GM12878 (cell line): ENCODE data around the gene SERPINB6. TPM values are rescaled to one million over a fixed set of nuclear protein-coding genes. Genes with fewer than 3 reads are reported as not detected.

Experiments
- ATAC-seq: fragments of 200-7000 bp; cut with Tn5 transposase; 3 replicates; pipeline ENCODE4 v1.9.1; 2020; ENCODE audit warnings: mild to moderate bottlenecking, moderate library complexity
- BruUV-seq: library from RNA; stranded (reverse); fragments of 400-500 nt; replicated peaks from 2 replicates; lab custom pipeline; 2021; lab: Mats Ljungman, UMichigan
- CTCF ChIA-PET: fragments of 300-600 bp; sonication (Branson Sonifier 250); formaldehyde crosslinking; extraction: SDS; loops from one replicate; lab custom pipeline; 2021; ENCODE audit warnings: inconsistent platforms; lab: Yijun Ruan, JAX
- POLR2A ChIA-PET: fragments of 350-600 bp; formaldehyde crosslinking; extraction: SDS; loops from one replicate; lab custom pipeline; 2021; ENCODE audit warnings: inconsistent platforms; lab: Charles Lee
- RAD21 ChIA-PET: fragments of 300-600 bp; sonication (Branson Sonifier 250); formaldehyde crosslinking; loops from one replicate; lab custom pipeline; 2023; ENCODE audit warnings: antibody characterized with exemption; ENCODE audit not compliant: unreplicated experiment; lab: Charles Lee
- SMC1A ChIA-PET: fragments of 300-600 bp; sonication (Branson Sonifier 250); formaldehyde crosslinking; loops from one replicate; lab custom pipeline; 2023; ENCODE audit not compliant: unreplicated experiment, uncharacterized antibody; lab: Charles Lee
- DNase-seq: peaks from one replicate; pipeline ENCODE4 v3.0.0-alpha.2; 2011; ENCODE audit warnings: low read depth, low spot score
- FAIRE-seq: peaks from 3 replicates; lab custom pipeline; 2011; peaks lifted over from hg19 to GRCh38; lab: Jason Lieb, UNC
- H2AFZ ChIP-seq: 2 replicates; pipeline ENCODE4 v1.6.0; 2011; ENCODE audit warnings: low read depth, low read length, control low read depth; ENCODE audit not compliant: control insufficient read depth
- H3K27ac ChIP-seq: 2 replicates; pipeline ENCODE4 v1.5.1; 2011; ENCODE audit warnings: control low read depth; ENCODE audit not compliant: control insufficient read depth, insufficient read depth
- H3K27me3 ChIP-seq, 2 experiments: replicated peaks in 1 of 2; 2 replicates each; pipeline versions ENCODE4 v1.6.0 to v1.6.1; 2011; ENCODE audit warnings: low read length in 1 of 2; ENCODE audit not compliant: control insufficient read depth in 2 of 2, insufficient read depth in 2 of 2
- H3K36me3 ChIP-seq, 2 experiments: 2 replicates each; pipeline ENCODE4 v1.5.1; 2011; ENCODE audit warnings: low read length in 1 of 2; ENCODE audit not compliant: control insufficient read depth in 2 of 2, insufficient read depth in 2 of 2
- H3K4me1 ChIP-seq: 2 replicates; pipeline ENCODE4 v1.6.1; 2011; ENCODE audit warnings: mild to moderate bottlenecking, low read length, moderate library complexity, mixed read lengths; ENCODE audit not compliant: control insufficient read depth, insufficient read depth
- H3K4me2 ChIP-seq: 2 replicates; pipeline ENCODE4 v1.6.0; 2011; ENCODE audit warnings: control low read depth; ENCODE audit not compliant: control insufficient read depth, insufficient read depth
- H3K4me3 ChIP-seq: fragments of 200-600 bp; sonication (generic); 2 replicates; pipeline ENCODE4 v1.5.1; 2016
- H3K79me2 ChIP-seq: 2 replicates; pipeline ENCODE4 v1.6.0; 2011; ENCODE audit warnings: low read length; ENCODE audit not compliant: control insufficient read depth, insufficient read depth
- H3K9ac ChIP-seq: 2 replicates; pipeline ENCODE4 v1.8.0; 2011; ENCODE audit warnings: low read length, control low read depth, mixed read lengths; ENCODE audit not compliant: control insufficient read depth, insufficient read depth
- H3K9me3 ChIP-seq: replicated peaks from 3 replicates; pipeline ENCODE4 v1.5.1; 2011; ENCODE audit warnings: mild to moderate bottlenecking, low read length; ENCODE audit not compliant: control insufficient read depth, insufficient read depth
- H4K20me1 ChIP-seq: 2 replicates; pipeline ENCODE4 v1.6.0; 2011; ENCODE audit not compliant: control insufficient read depth, insufficient read depth
- CHD1 ChIP-seq: IDR thresholded peaks from 2 replicates; pipeline ENCODE4 v1.6.1; 2012; ENCODE audit warnings: low read depth, low read length, improper control_type of control experiment
- FOS ChIP-seq: IDR thresholded peaks from 3 replicates; pipeline ENCODE4 v1.6.1; 2011; ENCODE audit warnings: borderline replicate concordance; ENCODE audit not compliant: insufficient read length; ENCODE audit errors: extremely low read depth
- MEF2A ChIP-seq: IDR thresholded peaks from 2 replicates; pipeline ENCODE4 v1.6.1; 2011; ENCODE audit warnings: low read depth, mild to moderate bottlenecking, low read length, moderate library complexity; ENCODE audit not compliant: insufficient read depth
- NR2C1 ChIP-seq: fragments of 450-650 bp; IDR thresholded peaks from 2 replicates; pipeline ENCODE4 v1.6.1; 2017; ENCODE audit warnings: antibody characterized with exemption, mild to moderate bottlenecking, moderate library complexity
- POLR2AphosphoS2 ChIP-seq: IDR thresholded peaks from 2 replicates; pipeline ENCODE4 v1.6.1; 2011; ENCODE audit warnings: low read depth, mild to moderate bottlenecking, low read length, improper control_type of control experiment, moderate library complexity
- RB1 ChIP-seq: fragments of 450-650 bp; formaldehyde crosslinking; IDR thresholded peaks from 2 replicates; pipeline ENCODE4 v1.6.1; 2017; ENCODE audit warnings: mild to moderate bottlenecking, borderline replicate concordance
- SRF ChIP-seq, 2 experiments: IDR thresholded peaks; 2 replicates each; pipeline ENCODE4 v1.6.1; 2011; ENCODE audit warnings: low read depth in 2 of 2, low read length in 2 of 2, mild to moderate bottlenecking in 1 of 2, moderate library complexity in 1 of 2
- SUPT20H ChIP-seq: IDR thresholded peaks from 2 replicates; pipeline ENCODE4 v1.6.1; 2011; ENCODE audit warnings: low read depth, mild to moderate bottlenecking, low read length, moderate library complexity, borderline replicate concordance; ENCODE audit not compliant: control insufficient read depth
- ZBED1 ChIP-seq: IDR thresholded peaks from 2 replicates; pipeline ENCODE4 v1.6.1; 2016; ENCODE audit warnings: borderline replicate concordance
- WGBS: methylation state at CpG from one replicate; pipeline ENCODE4 v1.1.6; 2016; ENCODE audit warnings: low lambda C conversion rate; ENCODE audit not compliant: insufficient replicate concordance, insufficient coverage; ENCODE audit errors: missing lambda C conversion rate; 5-methylcytosine and 5-hydroxymethylcytosine counted together
- in situ Hi-C: fragments of 300-500 bp; cut with MboI; formaldehyde crosslinking; loops from 9 replicates; pipeline ENCODE4 v1.14.3; 2018; ENCODE audit warnings: mixed read lengths
- intact Hi-C: fragments of 100-400 bp; cut with micrococcal nuclease; formaldehyde crosslinking; loops from one replicate; pipeline ENCODE4 v1.14.2; 2022; ENCODE audit not compliant: unreplicated experiment
- polyA plus RNA-seq, 11 experiments: library from polyadenylated mRNA; depleted of rRNA in 4 of 11; unstranded in 6 of 11; stranded (reverse) in 5 of 11; fragments of >200 nt; fragmentation: Nextera tagmentation in 4 of 11; fragmentation: Illumina TruSeq in 1 of 11; extraction: Ambion mirVana in 4 of 11; extraction: Trizol in 1 of 11; gene quantifications; 1 replicate in 1 of 11; 2 replicates in 10 of 11; pipeline versions ENCODE4 v1.2.1 to v1.2.3, GENCODE V29; 2011 to 2016; ENCODE audit warnings: inconsistent platforms in 2 of 11, missing spikeins in 2 of 11, low read depth in 1 of 11
- total RNA-seq, 4 experiments: library from RNA; depleted of rRNA in 3 of 4; stranded (reverse); fragments of >200 nt in 3 of 4; fragmentation: Illumina TruSeq in 1 of 4; extraction: Trizol in 1 of 4; gene quantifications; 2 replicates each; pipeline versions ENCODE4 v1.2.1 to v1.2.3, GENCODE V29; 2013 to 2021
- TF ChIP-seq, protein P1 (sequence below): IDR thresholded peaks from 2 replicates; pipeline ENCODE4 v1.6.1; 2012; ENCODE audit warnings: improper control_type of control experiment, low read depth, low read length; ENCODE audit not compliant: insufficient replicate concordance
- TF ChIP-seq, protein P2 (sequence below): fragments of 450-650 bp; formaldehyde crosslinking; IDR thresholded peaks from 2 replicates; pipeline ENCODE4 v1.5.0; 2022; ENCODE audit warnings: mild to moderate bottlenecking, missing genetic modification characterization
- TF ChIP-seq, protein P3 (sequence below): fragments of 150-350 bp; IDR thresholded peaks from 2 replicates; pipeline ENCODE4 v1.6.1; 2014; ENCODE audit warnings: mild to moderate bottlenecking, low read depth, low read length

Gene SERPINB6
- total and polyA plus RNA-seq, 10 of the 15 experiments (the other 5 are each of a cell fraction or from before 2014, with no cell fraction given): 0.37 to 2.2 (median 0.68) TPM; not detected in 1

DNA sequence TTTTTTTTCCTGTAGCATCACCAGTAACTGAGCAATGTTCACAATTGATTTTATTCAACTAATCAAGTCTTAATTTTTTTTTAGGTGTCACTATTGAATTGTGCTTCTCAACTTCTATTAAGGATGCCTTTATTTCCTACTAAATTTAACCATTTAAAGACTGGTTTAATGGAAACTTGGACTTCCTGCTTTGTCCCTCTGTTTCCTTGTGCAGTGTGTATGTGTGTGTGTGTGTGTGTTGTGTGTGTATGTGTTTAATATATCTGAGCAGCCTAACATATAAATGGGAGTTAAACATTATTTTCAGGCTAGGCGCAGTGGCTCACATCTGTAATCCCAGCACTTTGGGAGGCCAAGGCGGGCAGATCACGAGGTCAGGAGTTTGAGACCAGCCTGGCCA, 1.8 kb downstream of the SERPINB6 start (continued):
- no peak for TF ChIP-seq SRF (IDR thresholded peaks at IDR 0.05; ENCODE audit: low read depth in 2 of 2, low read length in 2 of 2)
- TF ChIP-seq, protein P1, sequence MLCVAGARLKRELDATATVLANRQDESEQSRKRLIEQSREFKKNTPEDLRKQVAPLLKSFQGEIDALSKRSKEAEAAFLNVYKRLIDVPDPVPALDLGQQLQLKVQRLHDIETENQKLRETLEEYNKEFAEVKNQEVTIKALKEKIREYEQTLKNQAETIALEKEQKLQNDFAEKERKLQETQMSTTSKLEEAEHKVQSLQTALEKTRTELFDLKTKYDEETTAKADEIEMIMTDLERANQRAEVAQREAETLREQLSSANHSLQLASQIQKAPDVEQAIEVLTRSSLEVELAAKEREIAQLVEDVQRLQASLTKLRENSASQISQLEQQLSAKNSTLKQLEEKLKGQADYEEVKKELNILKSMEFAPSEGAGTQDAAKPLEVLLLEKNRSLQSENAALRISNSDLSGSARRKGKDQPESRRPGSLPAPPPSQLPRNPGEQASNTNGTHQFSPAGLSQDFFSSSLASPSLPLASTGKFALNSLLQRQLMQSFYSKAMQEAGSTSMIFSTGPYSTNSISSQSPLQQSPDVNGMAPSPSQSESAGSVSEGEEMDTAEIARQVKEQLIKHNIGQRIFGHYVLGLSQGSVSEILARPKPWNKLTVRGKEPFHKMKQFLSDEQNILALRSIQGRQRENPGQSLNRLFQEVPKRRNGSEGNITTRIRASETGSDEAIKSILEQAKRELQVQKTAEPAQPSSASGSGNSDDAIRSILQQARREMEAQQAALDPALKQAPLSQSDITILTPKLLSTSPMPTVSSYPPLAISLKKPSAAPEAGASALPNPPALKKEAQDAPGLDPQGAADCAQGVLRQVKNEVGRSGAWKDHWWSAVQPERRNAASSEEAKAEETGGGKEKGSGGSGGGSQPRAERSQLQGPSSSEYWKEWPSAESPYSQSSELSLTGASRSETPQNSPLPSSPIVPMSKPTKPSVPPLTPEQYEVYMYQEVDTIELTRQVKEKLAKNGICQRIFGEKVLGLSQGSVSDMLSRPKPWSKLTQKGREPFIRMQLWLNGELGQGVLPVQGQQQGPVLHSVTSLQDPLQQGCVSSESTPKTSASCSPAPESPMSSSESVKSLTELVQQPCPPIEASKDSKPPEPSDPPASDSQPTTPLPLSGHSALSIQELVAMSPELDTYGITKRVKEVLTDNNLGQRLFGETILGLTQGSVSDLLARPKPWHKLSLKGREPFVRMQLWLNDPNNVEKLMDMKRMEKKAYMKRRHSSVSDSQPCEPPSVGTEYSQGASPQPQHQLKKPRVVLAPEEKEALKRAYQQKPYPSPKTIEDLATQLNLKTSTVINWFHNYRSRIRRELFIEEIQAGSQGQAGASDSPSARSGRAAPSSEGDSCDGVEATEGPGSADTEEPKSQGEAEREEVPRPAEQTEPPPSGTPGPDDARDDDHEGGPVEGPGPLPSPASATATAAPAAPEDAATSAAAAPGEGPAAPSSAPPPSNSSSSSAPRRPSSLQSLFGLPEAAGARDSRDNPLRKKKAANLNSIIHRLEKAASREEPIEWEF: no peak

DNA sequence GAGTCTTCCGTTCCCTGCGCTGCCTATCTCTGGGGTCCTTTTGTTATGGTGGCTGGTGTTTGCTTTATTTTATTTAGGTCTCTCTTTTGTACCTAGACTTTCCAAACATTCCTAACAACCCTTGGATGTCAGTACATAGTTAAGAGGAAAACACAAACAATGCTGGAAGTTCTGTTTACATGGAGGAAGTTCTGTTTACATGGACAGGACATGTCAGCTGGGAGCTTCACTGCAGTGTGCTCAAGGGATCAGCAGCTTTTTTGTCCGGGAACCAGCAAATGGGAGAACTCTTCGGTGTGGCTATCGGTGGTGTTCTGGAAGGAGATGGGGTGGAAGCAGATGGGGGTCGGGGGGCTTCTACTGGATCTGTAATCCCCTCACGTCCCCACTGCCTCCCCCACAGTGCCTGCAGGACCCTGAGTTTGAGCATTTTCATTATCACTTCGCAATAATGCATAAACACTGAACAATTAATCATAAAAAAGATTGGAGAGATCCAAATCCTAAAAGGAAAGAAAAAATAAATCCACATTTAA, 2.7 kb downstream of the SERPINB6 start:
- ChIA-PET CTCF (interaction anchor here (1.0 kb wide), 1 partner anchor 16 kb away, joined by 3 read pairs; no protein-coding TSS in a partner anchor), RAD21 (no interaction called here)
- H3K36me3 ChIP-seq: no peaks in the 10 kb centered on the region
- TF ChIP-seq ZBED1 (no peak), NR2C1 (no peak), CHD1 (no peak), SUPT20H (no peak), MEF2A (no peak), FOS (no peak), POLR2AphosphoS2 (no peak), RB1 (no peak)
- TF ChIP-seq, protein P2, sequence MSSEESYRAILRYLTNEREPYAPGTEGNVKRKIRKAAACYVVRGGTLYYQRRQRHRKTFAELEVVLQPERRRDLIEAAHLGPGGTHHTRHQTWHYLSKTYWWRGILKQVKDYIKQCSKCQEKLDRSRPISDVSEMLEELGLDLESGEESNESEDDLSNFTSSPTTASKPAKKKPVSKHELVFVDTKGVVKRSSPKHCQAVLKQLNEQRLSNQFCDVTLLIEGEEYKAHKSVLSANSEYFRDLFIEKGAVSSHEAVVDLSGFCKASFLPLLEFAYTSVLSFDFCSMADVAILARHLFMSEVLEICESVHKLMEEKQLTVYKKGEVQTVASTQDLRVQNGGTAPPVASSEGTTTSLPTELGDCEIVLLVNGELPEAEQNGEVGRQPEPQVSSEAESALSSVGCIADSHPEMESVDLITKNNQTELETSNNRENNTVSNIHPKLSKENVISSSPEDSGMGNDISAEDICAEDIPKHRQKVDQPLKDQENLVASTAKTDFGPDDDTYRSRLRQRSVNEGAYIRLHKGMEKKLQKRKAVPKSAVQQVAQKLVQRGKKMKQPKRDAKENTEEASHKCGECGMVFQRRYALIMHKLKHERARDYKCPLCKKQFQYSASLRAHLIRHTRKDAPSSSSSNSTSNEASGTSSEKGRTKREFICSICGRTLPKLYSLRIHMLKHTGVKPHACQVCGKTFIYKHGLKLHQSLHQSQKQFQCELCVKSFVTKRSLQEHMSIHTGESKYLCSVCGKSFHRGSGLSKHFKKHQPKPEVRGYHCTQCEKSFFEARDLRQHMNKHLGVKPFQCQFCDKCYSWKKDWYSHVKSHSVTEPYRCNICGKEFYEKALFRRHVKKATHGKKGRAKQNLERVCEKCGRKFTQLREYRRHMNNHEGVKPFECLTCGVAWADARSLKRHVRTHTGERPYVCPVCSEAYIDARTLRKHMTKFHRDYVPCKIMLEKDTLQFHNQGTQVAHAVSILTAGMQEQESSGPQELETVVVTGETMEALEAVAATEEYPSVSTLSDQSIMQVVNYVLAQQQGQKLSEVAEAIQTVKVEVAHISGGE (CRISPR knock-in tag): no peak
- TF ChIP-seq, protein P3, sequence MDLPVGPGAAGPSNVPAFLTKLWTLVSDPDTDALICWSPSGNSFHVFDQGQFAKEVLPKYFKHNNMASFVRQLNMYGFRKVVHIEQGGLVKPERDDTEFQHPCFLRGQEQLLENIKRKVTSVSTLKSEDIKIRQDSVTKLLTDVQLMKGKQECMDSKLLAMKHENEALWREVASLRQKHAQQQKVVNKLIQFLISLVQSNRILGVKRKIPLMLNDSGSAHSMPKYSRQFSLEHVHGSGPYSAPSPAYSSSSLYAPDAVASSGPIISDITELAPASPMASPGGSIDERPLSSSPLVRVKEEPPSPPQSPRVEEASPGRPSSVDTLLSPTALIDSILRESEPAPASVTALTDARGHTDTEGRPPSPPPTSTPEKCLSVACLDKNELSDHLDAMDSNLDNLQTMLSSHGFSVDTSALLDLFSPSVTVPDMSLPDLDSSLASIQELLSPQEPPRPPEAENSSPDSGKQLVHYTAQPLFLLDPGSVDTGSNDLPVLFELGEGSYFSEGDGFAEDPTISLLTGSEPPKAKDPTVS: no peak

More for the DNA sequence above, 2.7 kb downstream of the SERPINB6 start:
- Histone ChIP-seq H3K9me3 (peaks cover 1% of the 10 kb centered on the region), H4K20me1 (no peaks in the 10 kb centered on the region), H3K4me1 (no peaks in the 10 kb centered on the region), H3K79me2 (no peaks in the 10 kb centered on the region), H2AFZ (no peak overlapping the region), H3K9ac (no peak overlapping the region), H3K4me2 (no peak overlapping the region), H3K27ac (no peak overlapping the region), H3K27me3 (peaks cover 3 to 14% of the 10 kb centered on the region in 2 experiments), H3K4me3 (no peak overlapping the region)
- no TSS peak for BruUV-seq
- DNase-seq (no peak), FAIRE-seq (no peak), ATAC-seq (no peak)
- WGBS: 65% methylated on average over 8 of the region's 8 CpGs
- intact Hi-C loops: no loop called here
- POLR2A ChIA-PET: no interaction called here
- SMC1A ChIA-PET: interaction anchor here (0.9 kb wide), 1 partner anchor 90 kb away, joined by 4 read pairs; no protein-coding TSS in a partner anchor
- in situ Hi-C loops: no loop called here
